Breast epithelium (tissue), 4 donors: ENCODE measurements around the gene RNF212. TPM values are rescaled to one million over a fixed set of nuclear protein-coding genes. Genes with fewer than 3 reads are reported as not detected.

Source experiments
- DNase-seq, 2 donors: peaks; one replicate each; pipeline ENCODE4 v3.0.0-alpha.2; 2019; ENCODE audit warnings: low spot score in 2 of 2
- H3K27ac ChIP-seq, 2 donors: fragments of 200-600 bp; sonication (generic) in 1 of 2; one replicate each; pipeline ENCODE4 v1.5.1; 2016 to 2019; ENCODE audit warnings: mild to moderate bottlenecking in 1 of 2
- H3K27me3 ChIP-seq, 2 donors: fragments of 200-600 bp; sonication (generic) in 1 of 2; one replicate each; pipeline versions ENCODE4 v1.5.1 to v1.6.0; 2017 to 2019; ENCODE audit warnings: control low read depth in 1 of 2, mild to moderate bottlenecking in 1 of 2
- H3K36me3 ChIP-seq: fragments of 200-600 bp; one replicate; pipeline ENCODE4 v1.5.1; 2019
- H3K4me1 ChIP-seq, 2 donors: fragments of 200-600 bp; sonication (generic); one replicate each; pipeline ENCODE4 v1.5.1; 2016 to 2019; ENCODE audit warnings: control low read depth in 1 of 2
- H3K4me3 ChIP-seq, 3 donors: fragments of 200-600 bp; sonication (generic); 1 replicate in 2 of 3; 2 replicates in 1 of 3; pipeline ENCODE4 v1.5.1; 2016 to 2019; ENCODE audit warnings: mild to moderate bottlenecking in 3 of 3, moderate library complexity in 2 of 3
- H3K9me3 ChIP-seq, 2 donors: fragments of 200-600 bp; sonication (generic) in 1 of 2; one replicate each; pipeline ENCODE4 v1.5.1; 2016 to 2019; ENCODE audit warnings: control low read depth in 1 of 2
- POLR2A ChIP-seq: fragments of 450-650 bp; IDR thresholded peaks from one replicate; pipeline ENCODE4 v1.6.1; 2016; ENCODE audit warnings: antibody characterized with exemption, mild to moderate bottlenecking, moderate library complexity
- POLR2AphosphoS5 ChIP-seq, 3 donors: sonication (generic); formaldehyde crosslinking; IDR thresholded peaks; one replicate each; pipeline ENCODE4 v1.6.1; 2017; ENCODE audit warnings: antibody characterized with exemption in 3 of 3
- intact Hi-C: fragments of 100-400 bp; cut with DNase I; formaldehyde crosslinking; loops from one replicate; pipeline ENCODE4 v1.15.1; 2023; ENCODE audit warnings: low total_unique reads
- total RNA-seq, 3 donors: library from RNA; depleted of rRNA; stranded (reverse); fragments of >200 nt; gene quantifications; one replicate each; pipeline ENCODE4 v1.1.0, GENCODE V29; 2016
- TF ChIP-seq, protein P1 (sequence below), 3 donors: fragments of 450-650 bp; IDR thresholded peaks; one replicate each; pipeline ENCODE4 v1.5.1; 2016 to 2017; ENCODE audit warnings: antibody characterized with exemption in 3 of 3, mild to moderate bottlenecking in 3 of 3, moderate library complexity in 3 of 3

The RNF212 gene
- total RNA-seq, 3 donors from 2014 or later, result 5.1 to 15.7 (median 6.4) TPM

DNA sequence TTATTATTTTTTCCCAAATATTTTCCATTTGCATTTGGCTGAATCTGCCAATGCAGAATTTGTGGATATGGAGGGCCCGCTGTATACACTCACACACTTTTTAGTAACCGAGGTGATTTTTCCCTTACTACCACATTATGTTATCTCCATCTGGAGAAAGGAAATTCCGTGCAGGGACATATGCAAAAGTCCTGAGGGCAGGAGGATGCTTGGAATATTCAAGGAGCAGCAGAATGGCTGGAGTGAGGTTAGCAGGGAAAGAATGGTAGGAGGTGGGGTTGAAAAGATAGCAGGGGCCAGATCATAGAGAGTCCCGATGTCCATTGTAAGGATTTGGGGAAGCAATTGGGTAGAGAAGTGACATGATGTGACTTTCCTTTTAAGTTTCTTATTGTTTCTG lies 11.5 kb upstream of the RNF212 start:
- Histone ChIP-seq H3K4me3 (no peak overlapping the region), H3K27me3 (no peaks in the 10 kb centered on the region), H3K27ac (no peak overlapping the region), H3K36me3 (no peaks in the 10 kb centered on the region), H3K9me3 (no peaks in the 10 kb centered on the region), H3K4me1 (no peaks in the 10 kb centered on the region)
- intact Hi-C loops, result no loop called here
- no peak for DNase-seq
- TF ChIP-seq POLR2AphosphoS5 (IDR thresholded peaks at IDR 0.05) (no peak), POLR2A (no peak)
- TF ChIP-seq, protein P1, sequence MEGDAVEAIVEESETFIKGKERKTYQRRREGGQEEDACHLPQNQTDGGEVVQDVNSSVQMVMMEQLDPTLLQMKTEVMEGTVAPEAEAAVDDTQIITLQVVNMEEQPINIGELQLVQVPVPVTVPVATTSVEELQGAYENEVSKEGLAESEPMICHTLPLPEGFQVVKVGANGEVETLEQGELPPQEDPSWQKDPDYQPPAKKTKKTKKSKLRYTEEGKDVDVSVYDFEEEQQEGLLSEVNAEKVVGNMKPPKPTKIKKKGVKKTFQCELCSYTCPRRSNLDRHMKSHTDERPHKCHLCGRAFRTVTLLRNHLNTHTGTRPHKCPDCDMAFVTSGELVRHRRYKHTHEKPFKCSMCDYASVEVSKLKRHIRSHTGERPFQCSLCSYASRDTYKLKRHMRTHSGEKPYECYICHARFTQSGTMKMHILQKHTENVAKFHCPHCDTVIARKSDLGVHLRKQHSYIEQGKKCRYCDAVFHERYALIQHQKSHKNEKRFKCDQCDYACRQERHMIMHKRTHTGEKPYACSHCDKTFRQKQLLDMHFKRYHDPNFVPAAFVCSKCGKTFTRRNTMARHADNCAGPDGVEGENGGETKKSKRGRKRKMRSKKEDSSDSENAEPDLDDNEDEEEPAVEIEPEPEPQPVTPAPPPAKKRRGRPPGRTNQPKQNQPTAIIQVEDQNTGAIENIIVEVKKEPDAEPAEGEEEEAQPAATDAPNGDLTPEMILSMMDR (IDR thresholded peaks at IDR 0.05), result no peak

DNA sequence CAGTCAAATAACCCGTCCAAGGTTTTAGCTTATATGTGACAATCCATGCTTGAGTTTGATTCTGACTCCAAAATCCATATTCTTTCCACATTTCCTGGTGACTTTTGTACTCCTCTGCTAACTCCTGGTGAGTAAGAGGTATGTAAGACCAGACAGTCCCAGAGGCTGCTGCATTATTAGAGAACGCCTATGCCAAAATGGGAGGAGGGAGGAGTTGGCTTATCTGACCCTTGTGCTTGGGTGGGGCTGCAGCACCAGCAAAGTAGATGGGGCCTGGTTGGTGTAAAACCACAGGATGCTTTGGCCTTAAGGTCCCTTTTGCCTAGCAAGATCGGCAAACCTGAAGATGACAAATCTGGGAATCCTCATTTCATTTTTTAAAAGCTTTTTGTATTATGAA lies 9.1 kb upstream of the RNF212 start:
- no peaks in the 10 kb centered on the region for H3K36me3 ChIP-seq
- no peak for DNase-seq
- H3K27me3 ChIP-seq, result no peaks in the 10 kb centered on the region
- TF ChIP-seq, protein P1 (IDR thresholded peaks at IDR 0.05), result no peak
- TF ChIP-seq POLR2A (no peak), POLR2AphosphoS5 (IDR thresholded peaks at IDR 0.05) (no peak)
- H3K9me3 ChIP-seq, result no peaks in the 10 kb centered on the region
- intact Hi-C loops, result no loop called here
- no peaks in the 10 kb centered on the region for H3K4me1 ChIP-seq
- H3K4me3 ChIP-seq, result no peak overlapping the region
- H3K27ac ChIP-seq, result no peak overlapping the region

DNA sequence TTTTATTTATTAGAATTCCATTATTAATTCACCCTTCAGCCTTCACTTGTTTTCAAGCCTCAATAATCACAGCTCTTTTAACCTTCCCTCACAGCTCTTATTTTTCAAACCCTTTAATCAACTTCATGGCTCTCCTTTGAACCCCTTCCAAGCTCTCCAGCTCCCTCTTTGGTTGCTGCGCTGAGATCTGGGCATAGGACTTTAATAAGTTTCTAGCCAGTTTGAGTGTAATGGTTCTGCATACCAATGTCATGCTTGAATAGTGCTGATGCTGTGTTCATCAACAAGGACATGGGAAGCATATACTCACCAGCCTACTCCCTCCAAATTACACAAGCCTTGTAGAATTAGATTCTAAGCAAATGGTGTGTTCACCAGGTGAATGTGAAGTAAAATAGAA lies 3.5 kb upstream of the RNF212 start:
- TF ChIP-seq, protein P1 (IDR thresholded peaks at IDR 0.05), result no peak
- TF ChIP-seq POLR2A (no peak), POLR2AphosphoS5 (IDR thresholded peaks at IDR 0.05) (no peak)
- H3K27ac ChIP-seq, result no peak overlapping the region
- H3K4me1 ChIP-seq, result no peaks in the 10 kb centered on the region

DNA sequence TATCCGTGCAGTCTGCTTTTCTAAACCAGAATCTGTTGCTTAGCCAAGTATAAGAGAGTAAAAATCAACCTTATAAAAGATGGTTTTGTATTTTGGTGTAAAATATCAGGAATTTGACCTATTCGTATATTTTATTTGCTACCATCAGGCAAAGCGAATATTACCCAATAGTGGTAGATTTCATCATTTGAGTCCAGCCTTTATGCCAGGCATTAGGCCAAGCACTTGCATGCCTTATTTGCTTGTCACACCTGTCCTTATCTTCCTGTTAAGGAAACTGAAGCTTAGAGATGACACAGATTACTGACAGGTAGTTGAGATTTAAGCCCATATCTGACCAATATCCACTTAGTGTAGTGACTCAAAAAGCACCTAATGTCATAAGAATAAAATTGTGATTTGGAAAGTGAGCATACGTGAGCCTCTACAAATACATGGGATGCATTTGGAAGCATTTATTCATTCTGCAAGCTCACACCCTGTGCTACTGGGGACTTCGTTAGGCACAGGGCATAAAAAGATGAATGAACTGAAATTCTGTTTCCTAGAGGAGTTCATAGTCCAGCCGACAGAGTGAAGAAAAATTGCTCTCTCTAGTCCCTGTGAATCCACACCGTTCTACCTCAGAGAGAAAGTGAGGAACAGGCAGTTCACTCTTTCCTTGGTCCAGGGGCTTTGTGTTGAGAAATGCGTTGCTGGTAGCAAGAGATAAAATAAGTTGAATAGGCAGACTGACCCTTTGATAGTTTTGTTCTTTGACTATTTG lies 2.3 kb upstream of the RNF212 start:
- intact Hi-C loops, result loop anchor here (10.0 kb wide), 1 partner anchor 731 kb away; no protein-coding TSS in a partner anchor
- TF ChIP-seq POLR2AphosphoS5 (IDR thresholded peaks at IDR 0.05), result no peak
- no peak for TF ChIP-seq POLR2A
- TF ChIP-seq, protein P1 (IDR thresholded peaks at IDR 0.05), result no peak

More for the DNA sequence above, 3.5 kb upstream of the RNF212 start:
- H3K4me3 ChIP-seq, result no peak overlapping the region
- intact Hi-C loops, result loop anchor here (10.0 kb wide), 1 partner anchor 732 kb away; no protein-coding TSS in a partner anchor
- H3K27me3 ChIP-seq, result peaks cover 0 to 3% of the 10 kb centered on the region in 2 donors
- no peaks in the 10 kb centered on the region for H3K9me3 ChIP-seq
- H3K36me3 ChIP-seq, result no peaks in the 10 kb centered on the region
- DNase-seq, result no peak

DNA sequence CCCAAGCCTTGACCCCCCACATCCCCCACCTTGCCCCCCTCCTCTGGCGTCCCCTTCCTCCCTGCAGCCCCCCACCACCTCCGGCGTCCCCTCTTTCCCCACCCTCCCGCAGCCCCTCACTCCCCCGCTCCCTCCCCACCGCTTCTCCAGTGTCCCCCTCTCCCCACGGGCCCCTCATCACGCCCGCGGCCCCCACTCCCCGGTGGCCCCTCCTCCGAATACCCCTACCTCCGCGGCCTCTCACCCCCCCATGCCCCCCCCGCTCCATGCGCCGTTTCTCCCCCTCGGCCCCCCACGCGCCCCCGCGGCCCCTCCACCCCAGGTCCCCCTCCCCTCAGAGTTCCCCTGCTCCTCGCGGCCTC lies 562 bp downstream of the RNF212 start:
- intact Hi-C loops, result loop anchor here (10.0 kb wide), 1 partner anchor 728 kb away; no protein-coding TSS in a partner anchor
- Histone ChIP-seq H3K27me3 (peaks cover 0 to 3% of the 10 kb centered on the region in 2 donors), H3K4me3 (peak overlapping the region in 2 of 3 donors; percentile 49 to 69), H3K9me3 (no peaks in the 10 kb centered on the region), H3K27ac (no peak overlapping the region), H3K4me1 (no peaks in the 10 kb centered on the region), H3K36me3 (no peaks in the 10 kb centered on the region)
- TF ChIP-seq POLR2AphosphoS5 (IDR thresholded peaks at IDR 0.05) (no peak), POLR2A (no peak)
- TF ChIP-seq, protein P1 (IDR thresholded peaks at IDR 0.05), result no peak
- DNase-seq, result no peak

More for the DNA sequence above, 2.3 kb upstream of the RNF212 start:
- Histone ChIP-seq H3K36me3 (no peaks in the 10 kb centered on the region), H3K9me3 (no peaks in the 10 kb centered on the region), H3K27me3 (peaks cover 0 to 3% of the 10 kb centered on the region in 2 donors), H3K4me3 (no peak overlapping the region), H3K4me1 (no peaks in the 10 kb centered on the region), H3K27ac (no peak overlapping the region)
- no peak for DNase-seq
